ENCODE data around the gene OPA3.

The OPA3 gene

GRCh38 chr19:45560038-45560437 is 24.6 kb downstream of the OPA3 start:
- TF ChIP-seq CTCF (IDR thresholded peaks at IDR 0.05; ENCODE audit: extremely low read depth, missing control alignments): no peak
- DNase-seq (ENCODE audit: low spot score): no peak

GRCh38 chr19:45558399-45558878 is 26.2 kb downstream of the OPA3 start:
- TF ChIP-seq CTCF (IDR thresholded peaks at IDR 0.05; ENCODE audit: extremely low read depth, missing control alignments): peak; percentile 52
- DNase-seq (ENCODE audit: low spot score): peak; percentile 86

GRCh38 chr19:45556835-45557234 is 27.8 kb downstream of the OPA3 start:
- DNase-seq (ENCODE audit: low spot score): peak; percentile 10
- TF ChIP-seq CTCF (IDR thresholded peaks at IDR 0.05; ENCODE audit: extremely low read depth, missing control alignments): no peak

GRCh38 chr19:45554481-45554880 is 30.1 kb downstream of the OPA3 start:
- no peak for TF ChIP-seq CTCF (IDR thresholded peaks at IDR 0.05; ENCODE audit: extremely low read depth, missing control alignments)
- peak; percentile 16 for DNase-seq (ENCODE audit: low spot score)

- TF ChIP-seq CTCF (IDR thresholded peaks at IDR 0.05; ENCODE audit: extremely low read depth, missing control alignments): no peak
- DNase-seq (ENCODE audit: low spot score): no peak
These were observed 31.1 kb downstream of the OPA3 start for GRCh38 chr19:45553464-45553863.

- no peak for DNase-seq (ENCODE audit: low spot score)
- no peak for TF ChIP-seq CTCF (IDR thresholded peaks at IDR 0.05; ENCODE audit: extremely low read depth, missing control alignments)
These were observed 36.5 kb downstream of the OPA3 start for GRCh38 chr19:45547965-45548609.

- peak; percentile 10 for DNase-seq (ENCODE audit: low spot score)
- no peak for TF ChIP-seq CTCF (IDR thresholded peaks at IDR 0.05; ENCODE audit: extremely low read depth, missing control alignments)
These were observed 37.3 kb downstream of the OPA3 start for GRCh38 chr19:45547211-45547770.

All from GM20000 (cell line).